Measurements from ENCODE around the gene FOXJ2. TPM values are rescaled to one million over a fixed set of nuclear protein-coding genes. Genes with fewer than 3 reads are reported as not detected.
"Not testable (repeated sequence)": the region's sequence is repeated elsewhere in the genome, so short reads cannot be mapped to it uniquely, and the experiment has no call there.

The FOXJ2 gene
- total and polyA plus RNA-seq, 2 experiments from 2014 or later: 10.0 to 19.0 TPM

DNA sequence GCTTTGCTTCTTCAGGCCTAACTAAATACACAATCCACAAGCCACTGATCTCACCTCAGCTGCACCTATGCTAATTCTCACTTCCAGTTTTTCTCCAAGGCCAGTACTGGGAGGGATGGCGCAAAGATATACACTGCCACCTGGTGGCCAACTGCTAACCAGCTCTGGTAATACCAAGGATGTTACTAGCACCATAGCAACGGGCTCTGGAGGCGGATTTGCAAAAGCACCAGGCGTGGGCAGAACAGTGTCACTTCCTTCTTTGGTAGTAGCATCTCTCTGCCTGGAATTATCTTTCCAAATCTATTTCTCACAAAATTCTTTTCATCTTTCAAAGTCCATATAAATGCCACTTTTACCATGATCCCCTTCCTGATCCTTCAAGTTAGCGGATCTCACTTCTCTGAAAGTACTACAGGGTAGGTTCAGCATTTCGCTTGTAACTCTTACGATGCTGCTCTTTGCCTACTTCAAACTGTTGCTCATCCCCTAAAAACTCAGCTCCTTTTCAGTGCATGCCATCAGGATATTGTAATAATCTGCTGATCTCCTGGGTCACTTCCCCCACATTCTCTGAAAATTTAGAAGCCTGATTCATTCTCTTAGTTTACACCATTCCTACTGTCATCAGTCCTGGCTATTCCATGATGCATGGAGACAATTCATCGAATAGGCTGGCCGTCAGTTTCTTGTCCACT is 37.1 kb upstream of the FOXJ2 start:
- 50% methylated on average over 9 of the region's 9 CpGs for whole genome bisulfite sequencing (ENCODE audit: low lambda C conversion rate, missing lambda C conversion rate)
- no peak overlapping the region for H3K4me3 ChIP-seq

DNA sequence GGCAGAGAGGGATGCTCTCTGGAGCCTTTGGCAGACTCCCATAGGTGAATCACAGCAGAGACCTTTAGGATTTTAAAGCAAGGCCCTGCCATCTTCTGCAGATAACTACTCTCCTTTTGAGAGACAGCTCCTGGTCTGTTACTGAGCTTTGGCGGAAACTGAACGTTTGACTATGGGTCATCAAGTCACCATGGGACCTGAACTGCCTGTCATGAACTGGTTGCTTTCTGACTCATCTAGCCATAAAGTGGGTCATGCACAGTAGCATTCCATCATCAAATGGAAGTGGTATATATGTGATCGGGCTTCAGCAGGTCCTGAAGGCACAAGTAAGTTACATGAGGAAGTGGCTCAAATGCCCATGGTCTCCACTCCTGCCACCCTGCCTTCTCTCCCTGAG is 31.7 kb upstream of the FOXJ2 start:
- H3K27ac ChIP-seq; H3K4me1 ChIP-seq (ENCODE audit: insufficient read depth); H3K27me3 ChIP-seq: not testable (repeated sequence)

More for the DNA sequence above, 37.1 kb upstream of the FOXJ2 start:
- Histone ChIP-seq H4K20me1 (ENCODE audit: insufficient read depth, poor library complexity, severe bottlenecking) (no peaks in the 10 kb centered on the region), H3K27ac (no peak overlapping the region), H3K4me2 (no peak overlapping the region), H3K36me3 (replicated peaks; ENCODE audit: insufficient read depth, low read depth) (no peaks in the 10 kb centered on the region), H3K9me3 (ENCODE audit: low read depth) (no peaks in the 10 kb centered on the region), H3K27me3 (no peaks in the 10 kb centered on the region), H2AFZ (no peak overlapping the region), H3K79me2 (no peaks in the 10 kb centered on the region), H3K9me2 (replicated peaks; ENCODE audit: insufficient read depth) (no peaks in the 10 kb centered on the region), H3K4me1 (ENCODE audit: insufficient read depth) (no peaks in the 10 kb centered on the region)
- DNase-seq (ENCODE audit: low spot score): peak; percentile 88
- TF ChIP-seq, protein P1, sequence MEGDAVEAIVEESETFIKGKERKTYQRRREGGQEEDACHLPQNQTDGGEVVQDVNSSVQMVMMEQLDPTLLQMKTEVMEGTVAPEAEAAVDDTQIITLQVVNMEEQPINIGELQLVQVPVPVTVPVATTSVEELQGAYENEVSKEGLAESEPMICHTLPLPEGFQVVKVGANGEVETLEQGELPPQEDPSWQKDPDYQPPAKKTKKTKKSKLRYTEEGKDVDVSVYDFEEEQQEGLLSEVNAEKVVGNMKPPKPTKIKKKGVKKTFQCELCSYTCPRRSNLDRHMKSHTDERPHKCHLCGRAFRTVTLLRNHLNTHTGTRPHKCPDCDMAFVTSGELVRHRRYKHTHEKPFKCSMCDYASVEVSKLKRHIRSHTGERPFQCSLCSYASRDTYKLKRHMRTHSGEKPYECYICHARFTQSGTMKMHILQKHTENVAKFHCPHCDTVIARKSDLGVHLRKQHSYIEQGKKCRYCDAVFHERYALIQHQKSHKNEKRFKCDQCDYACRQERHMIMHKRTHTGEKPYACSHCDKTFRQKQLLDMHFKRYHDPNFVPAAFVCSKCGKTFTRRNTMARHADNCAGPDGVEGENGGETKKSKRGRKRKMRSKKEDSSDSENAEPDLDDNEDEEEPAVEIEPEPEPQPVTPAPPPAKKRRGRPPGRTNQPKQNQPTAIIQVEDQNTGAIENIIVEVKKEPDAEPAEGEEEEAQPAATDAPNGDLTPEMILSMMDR (IDR thresholded peaks at IDR 0.05; ENCODE audit: poor library complexity): peak; percentile 91
- no peak for TF ChIP-seq EZH2 (IDR thresholded peaks at IDR 0.05; ENCODE audit: borderline replicate concordance)

DNA sequence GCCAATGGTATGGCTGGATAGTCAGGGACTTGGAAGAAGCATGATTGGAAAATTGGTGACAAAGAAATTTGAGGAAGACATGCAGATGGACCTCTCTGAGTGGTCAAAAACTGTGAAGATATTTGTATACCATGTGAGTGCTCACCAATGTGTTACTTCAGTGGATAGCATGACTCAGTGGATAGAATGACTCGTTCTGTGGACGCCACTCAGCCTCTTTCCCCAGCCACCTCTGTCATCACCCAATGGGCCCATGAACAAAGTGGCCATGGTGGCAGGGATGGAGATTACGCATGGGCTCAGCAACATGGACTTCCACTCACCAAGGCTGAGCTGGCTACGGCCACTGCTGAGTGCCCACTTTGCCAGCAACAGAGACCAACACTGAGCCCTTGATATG is 31.0 kb upstream of the FOXJ2 start:
- not testable (repeated sequence) for H3K27me3 ChIP-seq; H4K20me1 ChIP-seq (ENCODE audit: insufficient read depth, poor library complexity, severe bottlenecking); H3K4me2 ChIP-seq; H3K9me3 ChIP-seq (ENCODE audit: low read depth); H3K4me1 ChIP-seq (ENCODE audit: insufficient read depth); H2AFZ ChIP-seq; H3K4me3 ChIP-seq; H3K79me2 ChIP-seq; DNase-seq (ENCODE audit: low spot score); H3K36me3 ChIP-seq (replicated peaks; ENCODE audit: insufficient read depth, low read depth); H3K27ac ChIP-seq; H3K9me2 ChIP-seq (replicated peaks; ENCODE audit: insufficient read depth)
- 86% methylated on average over 4 of the region's 4 CpGs for WGBS (ENCODE audit: low lambda C conversion rate, missing lambda C conversion rate)

More for the DNA sequence above, 31.7 kb upstream of the FOXJ2 start:
- not testable (repeated sequence) for DNase-seq (ENCODE audit: low spot score); H3K4me2 ChIP-seq; H4K20me1 ChIP-seq (ENCODE audit: insufficient read depth, poor library complexity, severe bottlenecking); H3K79me2 ChIP-seq; H3K36me3 ChIP-seq (replicated peaks; ENCODE audit: insufficient read depth, low read depth); H3K9me2 ChIP-seq (replicated peaks; ENCODE audit: insufficient read depth); H2AFZ ChIP-seq; H3K4me3 ChIP-seq; H3K9me3 ChIP-seq (ENCODE audit: low read depth)
- WGBS (ENCODE audit: low lambda C conversion rate, missing lambda C conversion rate): 83% methylated on average over 3 of the region's 3 CpGs

DNA sequence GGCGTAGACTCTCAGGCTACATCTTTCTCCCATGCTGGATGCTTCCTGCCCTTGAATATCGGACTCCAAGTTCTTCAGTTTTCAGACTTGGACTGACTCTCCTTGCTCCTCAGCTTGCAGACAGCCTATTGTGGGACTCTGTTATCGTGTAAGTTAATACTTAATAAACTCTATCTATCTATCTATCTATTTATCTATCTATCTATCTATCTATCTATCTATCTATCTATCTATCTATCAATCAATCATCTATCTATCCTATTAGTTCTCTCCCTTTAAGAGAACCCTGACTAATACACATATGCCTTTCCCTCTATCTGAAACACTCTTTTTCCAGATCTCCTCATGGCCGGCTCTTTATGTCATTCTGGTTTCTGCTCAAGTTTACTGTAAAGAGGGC is 27.6 kb upstream of the FOXJ2 start:
- 96% methylated on average over 4 of the region's 4 CpGs for WGBS (ENCODE audit: low lambda C conversion rate, missing lambda C conversion rate)
- H4K20me1 ChIP-seq (ENCODE audit: insufficient read depth, poor library complexity, severe bottlenecking); H3K36me3 ChIP-seq (replicated peaks; ENCODE audit: insufficient read depth, low read depth); H3K27ac ChIP-seq; H3K9me2 ChIP-seq (replicated peaks; ENCODE audit: insufficient read depth); H3K9me3 ChIP-seq (ENCODE audit: low read depth); H3K4me3 ChIP-seq; H3K4me1 ChIP-seq (ENCODE audit: insufficient read depth); H3K79me2 ChIP-seq; DNase-seq (ENCODE audit: low spot score); H3K4me2 ChIP-seq; H2AFZ ChIP-seq; H3K27me3 ChIP-seq: not testable (repeated sequence)

DNA sequence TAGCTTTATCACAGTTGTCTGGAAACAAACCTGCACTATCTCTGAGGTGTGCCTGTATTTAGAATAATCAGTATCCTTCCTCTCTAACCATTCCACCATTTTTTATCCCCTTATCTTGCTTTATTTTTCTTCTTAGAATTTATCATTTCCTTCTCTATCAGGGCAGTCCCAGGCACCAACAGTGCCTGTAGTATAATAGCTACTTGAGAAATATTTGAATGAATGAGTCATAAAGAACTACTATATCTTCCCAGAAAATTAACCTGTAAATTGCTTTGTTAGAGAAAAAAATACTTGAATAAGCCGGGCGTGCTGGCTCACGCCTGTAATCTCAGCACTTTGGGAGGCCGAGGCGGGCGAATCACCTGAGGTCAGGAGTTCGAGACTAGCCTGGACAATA is 21.2 kb upstream of the FOXJ2 start:
- no peaks in the 10 kb centered on the region for H3K4me1 ChIP-seq (ENCODE audit: insufficient read depth)
- no peaks in the 10 kb centered on the region for H3K27me3 ChIP-seq
- no peaks in the 10 kb centered on the region for H3K9me2 ChIP-seq (replicated peaks; ENCODE audit: insufficient read depth)
- 77% methylated on average over 7 of the region's 7 CpGs for WGBS (ENCODE audit: low lambda C conversion rate, missing lambda C conversion rate)
- H2AFZ ChIP-seq: no peak overlapping the region
- H3K4me3 ChIP-seq: no peak overlapping the region
- H3K36me3 ChIP-seq (replicated peaks; ENCODE audit: insufficient read depth, low read depth): no peaks in the 10 kb centered on the region
- H4K20me1 ChIP-seq (ENCODE audit: insufficient read depth, poor library complexity, severe bottlenecking): no peaks in the 10 kb centered on the region
- no peaks in the 10 kb centered on the region for H3K9me3 ChIP-seq (ENCODE audit: low read depth)
- DNase-seq (ENCODE audit: low spot score): no peak
- no peak overlapping the region for H3K4me2 ChIP-seq
- H3K79me2 ChIP-seq: no peaks in the 10 kb centered on the region
- H3K27ac ChIP-seq: no peak overlapping the region
- no peak for TF ChIP-seq EZH2 (IDR thresholded peaks at IDR 0.05; ENCODE audit: borderline replicate concordance)
- TF ChIP-seq, protein P1 (IDR thresholded peaks at IDR 0.05; ENCODE audit: poor library complexity): no peak
- no peak for TF ChIP-seq EZH2phosphoT487 (IDR thresholded peaks at IDR 0.05; ENCODE audit: low read depth, severe bottlenecking, unreplicated experiment)
